Esophagus muscularis mucosa (tissue), 3 donors: ENCODE results near the gene MYO1E.

Experiments
- CTCF ChIP-seq, 3 experiments: fragments of 200-600 bp in 2 of 3; fragments of 450-650 bp in 1 of 3; sonication (generic) in 2 of 3; IDR thresholded peaks; one replicate each; pipeline ENCODE4 v1.5.1; 2017 to 2019; ENCODE audit warnings: antibody characterized with exemption in 3 of 3, mild to moderate bottlenecking in 2 of 3, moderate library complexity in 1 of 3
- POLR2A ChIP-seq: fragments of 450-650 bp; IDR thresholded peaks from one replicate; pipeline ENCODE4 v1.6.1; 2017; ENCODE audit warnings: antibody characterized with exemption, moderate library complexity, mild to moderate bottlenecking, low read depth
- POLR2AphosphoS5 ChIP-seq, 2 donors: sonication (generic); formaldehyde crosslinking; IDR thresholded peaks; one replicate each; pipeline ENCODE4 v1.6.1; 2017; ENCODE audit warnings: antibody characterized with exemption in 2 of 2

- TF ChIP-seq CTCF (IDR thresholded peaks at IDR 0.05): no peak
- TF ChIP-seq POLR2A: no peak
- no peak for TF ChIP-seq POLR2AphosphoS5 (IDR thresholded peaks at IDR 0.05)
Measured at GRCh38 chr15:59304034-59304795, 68.5 kb downstream of the MYO1E start.
